BLaER1 (cell line): ENCODE results near the gene CFAP58.

Experiments used
- H3K27ac ChIP-seq: shearing (Covaris generic); formaldehyde crosslinking; 2 replicates; pipeline ENCODE4 v1.8.1; 2022
- H3K27me3 ChIP-seq: shearing (Covaris generic); formaldehyde crosslinking; 2 replicates; pipeline ENCODE4 v1.8.1; 2022
- H3K36me3 ChIP-seq: shearing (Covaris generic); formaldehyde crosslinking; 2 replicates; pipeline ENCODE4 v1.8.1; 2022
- H3K4me1 ChIP-seq: shearing (Covaris generic); formaldehyde crosslinking; 2 replicates; pipeline ENCODE4 v1.8.1; 2022
- H3K4me2 ChIP-seq: shearing (Covaris generic); formaldehyde crosslinking; 2 replicates; pipeline ENCODE4 v1.8.1; 2022
- H3K4me3 ChIP-seq: shearing (Covaris generic); formaldehyde crosslinking; 2 replicates; pipeline ENCODE4 v1.8.1; 2022
- H3K9ac ChIP-seq: shearing (Covaris generic); formaldehyde crosslinking; 2 replicates; pipeline ENCODE4 v1.8.1; 2022
- H3K9me3 ChIP-seq: shearing (Covaris generic); formaldehyde crosslinking; 2 replicates; pipeline ENCODE4 v1.8.1; 2022
- H4K20me1 ChIP-seq: shearing (Covaris generic); formaldehyde crosslinking; 2 replicates; pipeline ENCODE4 v1.8.1; 2022
- Cebpa-rat ChIP-seq: shearing (Covaris generic); IDR thresholded peaks from 2 replicates; pipeline ENCODE4 v1.8.1; 2022

The CFAP58 gene, protein sequence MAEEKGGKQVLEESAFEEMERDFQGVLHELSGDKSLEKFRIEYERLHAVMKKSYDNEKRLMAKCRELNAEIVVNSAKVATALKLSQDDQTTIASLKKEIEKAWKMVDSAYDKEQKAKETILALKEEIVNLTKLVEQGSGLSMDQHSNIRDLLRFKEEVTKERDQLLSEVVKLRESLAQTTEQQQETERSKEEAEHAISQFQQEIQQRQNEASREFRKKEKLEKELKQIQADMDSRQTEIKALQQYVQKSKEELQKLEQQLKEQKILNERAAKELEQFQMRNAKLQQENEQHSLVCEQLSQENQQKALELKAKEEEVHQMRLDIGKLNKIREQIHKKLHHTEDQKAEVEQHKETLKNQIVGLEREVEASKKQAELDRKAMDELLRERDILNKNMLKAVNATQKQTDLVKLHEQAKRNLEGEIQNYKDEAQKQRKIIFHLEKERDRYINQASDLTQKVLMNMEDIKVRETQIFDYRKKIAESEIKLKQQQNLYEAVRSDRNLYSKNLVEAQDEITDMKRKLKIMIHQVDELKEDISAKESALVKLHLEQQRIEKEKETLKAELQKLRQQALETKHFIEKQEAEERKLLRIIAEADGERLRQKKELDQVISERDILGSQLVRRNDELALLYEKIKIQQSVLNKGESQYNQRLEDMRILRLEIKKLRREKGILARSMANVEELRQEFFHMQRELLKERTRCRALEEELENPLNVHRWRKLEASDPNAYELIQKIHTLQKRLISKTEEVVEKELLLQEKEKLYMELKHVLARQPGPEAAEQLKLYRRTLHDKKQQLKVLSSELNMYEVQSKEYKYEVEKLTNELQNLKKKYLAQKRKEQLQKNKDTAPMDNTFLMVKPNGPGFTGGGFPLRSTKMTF

DNA sequence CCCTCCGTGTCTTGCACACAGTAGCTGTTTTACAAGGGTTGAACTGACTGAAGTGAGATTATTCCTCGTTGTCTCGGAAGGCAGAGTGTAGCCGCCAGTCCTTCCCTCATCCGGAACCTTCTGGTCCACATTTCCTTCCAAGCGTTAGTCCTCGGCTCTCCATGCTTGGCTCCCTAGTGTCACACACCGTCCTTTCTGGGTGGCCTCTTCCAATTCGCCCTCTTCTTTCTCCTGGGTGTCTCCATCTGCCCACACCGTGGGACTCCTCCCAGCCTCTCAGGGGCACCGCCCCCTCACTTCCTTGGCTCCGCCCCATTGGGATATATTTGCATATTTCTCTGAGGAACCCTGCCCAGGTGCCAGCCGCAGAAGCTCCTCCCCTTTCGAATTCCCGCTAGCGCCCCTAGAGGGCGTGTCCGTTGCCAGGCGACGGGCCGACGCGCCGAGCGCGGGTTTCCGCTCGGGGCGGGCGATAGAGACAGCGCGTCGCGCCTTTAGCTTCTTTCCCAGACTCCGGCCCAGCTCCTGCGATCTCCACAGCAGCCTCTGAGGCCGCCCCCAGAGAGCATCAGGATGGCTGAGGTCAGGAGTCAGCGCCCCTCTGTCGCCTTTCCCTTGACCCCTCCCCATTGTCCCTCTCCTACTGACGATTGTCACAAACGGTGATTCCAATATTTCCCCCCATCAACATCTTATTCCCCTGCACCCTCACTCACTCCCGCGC is at the start of gene CFAP58:
TSS of gene CFAP58 (plus strand) at position 509 of the 724 bp plus-strand sequence. CDS start at position 574, 65 bp downstream.
- H3K4me3 ChIP-seq = peak within 1 kb of the TSS; percentile 59
- no peaks in the 10 kb centered on the region for H3K36me3 ChIP-seq
- peak within 1 kb of the TSS; percentile 87 for H3K4me2 ChIP-seq
- H3K9ac ChIP-seq = peak within 1 kb of the TSS; percentile 49; the same call in 1 of the 2 replicates
- no peak for TF ChIP-seq Cebpa-rat
- H4K20me1 ChIP-seq = no peaks in the 10 kb centered on the region
- H3K27ac ChIP-seq = no peak within 1 kb of the TSS
- H3K4me1 ChIP-seq = peaks cover 34% of the 10 kb centered on the region
- H3K9me3 ChIP-seq = no peaks in the 10 kb centered on the region
- H3K27me3 ChIP-seq = no peaks in the 10 kb centered on the region

DNA sequence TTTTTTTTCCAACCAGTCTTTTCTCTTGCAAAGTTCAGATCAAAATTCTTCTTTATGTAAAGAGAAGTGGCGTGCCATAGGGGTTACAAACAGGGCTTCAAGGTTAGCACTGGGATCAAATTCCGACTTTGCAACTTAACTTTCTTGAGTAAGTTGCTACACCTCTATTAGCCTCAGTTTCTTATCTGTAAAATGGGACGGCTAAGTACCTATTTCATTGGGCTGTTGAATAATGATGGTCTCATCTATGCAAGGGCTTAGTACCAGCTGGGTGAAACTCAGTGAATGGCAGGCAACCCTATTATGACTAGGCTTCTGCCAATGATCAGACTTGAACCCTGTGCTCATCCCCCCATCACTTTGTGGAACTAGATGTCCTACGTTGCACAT is 49.3 kb upstream of the CFAP58 start:
- no peaks in the 10 kb centered on the region; the same call in 1 of the 2 replicates for H3K36me3 ChIP-seq
- H3K4me2 ChIP-seq = no peak overlapping the region
- peaks cover 14% of the 10 kb centered on the region for H3K4me1 ChIP-seq
- H3K27ac ChIP-seq = no peak overlapping the region
- no peak for TF ChIP-seq Cebpa-rat
- peaks cover 8% of the 10 kb centered on the region for H3K9me3 ChIP-seq
- H3K27me3 ChIP-seq = no peaks in the 10 kb centered on the region
- H3K4me3 ChIP-seq = no peak overlapping the region
- no peak overlapping the region for H3K9ac ChIP-seq
- peaks cover 21% of the 10 kb centered on the region for H4K20me1 ChIP-seq

DNA sequence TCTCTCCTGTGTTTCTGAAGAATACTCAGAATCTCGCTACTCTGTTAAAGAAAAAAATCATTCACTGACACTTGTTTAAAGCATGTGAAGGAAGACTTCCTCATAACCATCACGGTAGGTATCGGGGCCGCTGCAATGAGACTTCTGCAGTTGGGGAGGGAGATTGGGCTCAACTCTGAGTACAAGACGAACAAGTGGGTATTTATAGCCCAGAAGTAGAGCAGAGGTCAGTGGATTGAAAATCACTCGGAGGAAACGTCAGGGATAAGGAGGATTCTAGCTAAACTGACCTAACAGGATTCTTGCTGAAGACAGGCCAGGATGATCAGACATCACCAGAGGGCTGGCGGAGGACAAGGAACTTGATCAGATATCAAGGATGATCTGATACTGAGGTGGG is 48.7 kb upstream of the CFAP58 start:
- Histone ChIP-seq H3K27ac (no peak overlapping the region), H3K4me1 (peaks cover 19% of the 10 kb centered on the region), H3K9ac (no peak overlapping the region), H3K36me3 (peaks cover 2% of the 10 kb centered on the region), H4K20me1 (peaks cover 27% of the 10 kb centered on the region), H3K4me3 (no peak overlapping the region), H3K4me2 (no peak overlapping the region), H3K9me3 (peaks cover 8% of the 10 kb centered on the region), H3K27me3 (no peaks in the 10 kb centered on the region)
- TF ChIP-seq Cebpa-rat = no peak

DNA sequence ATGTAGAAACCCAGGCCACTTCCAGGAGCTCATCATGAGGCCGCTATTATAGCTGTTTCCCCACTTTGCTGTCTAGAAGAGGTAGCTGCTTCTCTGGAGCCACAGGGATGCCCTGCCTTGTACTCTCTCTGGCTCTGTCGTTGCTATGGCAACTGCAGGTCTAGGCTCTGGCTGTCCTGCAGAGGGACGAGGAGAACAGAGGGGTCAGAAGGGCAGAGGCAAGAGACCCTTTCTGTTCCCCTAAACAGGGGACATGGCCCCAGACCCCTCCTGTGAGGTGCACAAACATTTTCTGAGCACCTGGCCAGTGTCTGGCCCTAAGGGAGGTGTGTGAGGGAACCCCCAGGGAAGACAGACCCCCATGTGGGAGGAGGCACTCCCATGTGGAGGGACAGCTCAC is 46.7 kb upstream of the CFAP58 start:
- Histone ChIP-seq H3K27ac (no peak overlapping the region), H3K27me3 (no peaks in the 10 kb centered on the region), H3K36me3 (peaks cover 22% of the 10 kb centered on the region)

DNA sequence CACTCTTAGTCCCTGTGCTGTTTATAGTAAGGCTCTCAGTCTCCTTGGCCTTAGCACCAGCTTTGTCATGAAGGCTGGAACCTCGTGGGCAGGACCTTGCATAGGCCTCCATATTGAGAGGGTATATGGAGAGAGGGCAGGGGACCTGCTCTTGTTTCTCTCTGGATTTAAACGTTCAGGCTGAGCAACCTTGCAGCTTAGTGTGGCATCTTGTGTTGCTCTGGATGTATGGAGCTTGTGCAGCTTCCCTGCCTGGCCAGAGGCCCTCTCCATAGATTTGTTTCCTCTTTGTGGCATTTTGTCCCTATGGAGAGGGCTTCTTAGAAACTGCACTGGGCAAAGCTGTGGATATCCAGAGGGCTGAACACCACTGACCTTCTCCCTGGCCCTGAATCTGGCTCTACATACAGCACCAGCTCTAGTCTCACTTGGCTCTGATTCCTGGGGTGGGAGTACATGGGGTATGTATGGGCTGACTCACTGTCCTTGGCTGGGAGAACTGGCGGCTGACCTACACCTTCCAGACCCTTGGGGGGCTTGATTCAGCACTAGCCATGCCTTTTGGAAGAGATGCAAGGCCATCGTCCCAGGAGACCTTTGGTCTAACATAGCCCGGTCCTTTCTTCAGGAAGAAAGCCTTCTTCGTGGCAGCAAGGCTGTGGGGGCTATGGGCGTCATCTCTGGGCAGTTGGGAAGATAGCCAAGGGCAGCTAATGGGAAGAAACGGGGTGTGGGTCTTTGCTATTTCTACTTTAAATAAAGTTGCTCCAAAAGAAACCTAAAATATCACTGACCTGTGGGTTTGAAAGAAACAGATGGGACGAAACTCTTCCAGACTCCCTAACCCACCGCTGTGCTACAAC is 45.8 kb upstream of the CFAP58 start:
- Histone ChIP-seq H3K4me2 (peak overlapping the region; percentile 14; the same call in 1 of the 2 replicates), H3K27me3 (no peaks in the 10 kb centered on the region), H3K4me3 (no peak overlapping the region), H3K9me3 (peaks cover 8% of the 10 kb centered on the region), H3K36me3 (peaks cover 31% of the 10 kb centered on the region), H3K27ac (no peak overlapping the region), H3K9ac (no peak overlapping the region), H4K20me1 (peaks cover 56% of the 10 kb centered on the region), H3K4me1 (peaks cover 37% of the 10 kb centered on the region)
- TF ChIP-seq Cebpa-rat = no peak

More for the DNA sequence above, 46.7 kb upstream of the CFAP58 start:
- no peak for TF ChIP-seq Cebpa-rat
- H3K4me3 ChIP-seq = no peak overlapping the region
- peaks cover 8% of the 10 kb centered on the region for H3K9me3 ChIP-seq
- no peak overlapping the region for H3K4me2 ChIP-seq
- no peak overlapping the region for H3K9ac ChIP-seq
- H3K4me1 ChIP-seq = peaks cover 28% of the 10 kb centered on the region
- peaks cover 47% of the 10 kb centered on the region for H4K20me1 ChIP-seq

DNA sequence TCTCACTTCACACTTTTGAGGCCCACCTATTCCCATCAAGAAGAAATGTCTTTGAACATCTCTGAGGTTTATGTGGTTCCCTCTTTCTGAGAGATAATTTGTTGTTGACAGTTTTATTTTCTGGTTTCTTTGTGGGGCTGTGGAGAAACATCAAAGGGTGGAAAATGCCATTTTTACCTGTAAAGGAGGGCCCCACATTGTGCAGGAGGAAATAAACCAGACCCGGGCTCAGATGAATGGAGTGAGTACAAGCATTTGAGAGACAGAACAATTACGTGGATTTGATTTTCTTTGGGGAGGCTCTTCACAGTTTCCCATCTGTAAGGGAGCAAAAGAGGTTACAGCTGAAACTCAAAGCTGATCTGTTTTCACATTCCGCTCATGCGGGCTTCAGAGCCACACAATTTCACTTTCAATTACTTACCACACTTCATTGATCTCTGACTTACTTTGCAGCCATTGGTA is 45.2 kb upstream of the CFAP58 start:
- peaks cover 62% of the 10 kb centered on the region for H4K20me1 ChIP-seq
- H3K27me3 ChIP-seq = no peaks in the 10 kb centered on the region
- TF ChIP-seq Cebpa-rat = no peak
- H3K27ac ChIP-seq = no peak overlapping the region
- peaks cover 7% of the 10 kb centered on the region for H3K9me3 ChIP-seq
- no peak overlapping the region for H3K4me3 ChIP-seq
- H3K9ac ChIP-seq = no peak overlapping the region; the same call in 1 of the 2 replicates
- peaks cover 37% of the 10 kb centered on the region for H3K36me3 ChIP-seq
- H3K4me1 ChIP-seq = peaks cover 38% of the 10 kb centered on the region
- peak overlapping the region; percentile 14 for H3K4me2 ChIP-seq

DNA sequence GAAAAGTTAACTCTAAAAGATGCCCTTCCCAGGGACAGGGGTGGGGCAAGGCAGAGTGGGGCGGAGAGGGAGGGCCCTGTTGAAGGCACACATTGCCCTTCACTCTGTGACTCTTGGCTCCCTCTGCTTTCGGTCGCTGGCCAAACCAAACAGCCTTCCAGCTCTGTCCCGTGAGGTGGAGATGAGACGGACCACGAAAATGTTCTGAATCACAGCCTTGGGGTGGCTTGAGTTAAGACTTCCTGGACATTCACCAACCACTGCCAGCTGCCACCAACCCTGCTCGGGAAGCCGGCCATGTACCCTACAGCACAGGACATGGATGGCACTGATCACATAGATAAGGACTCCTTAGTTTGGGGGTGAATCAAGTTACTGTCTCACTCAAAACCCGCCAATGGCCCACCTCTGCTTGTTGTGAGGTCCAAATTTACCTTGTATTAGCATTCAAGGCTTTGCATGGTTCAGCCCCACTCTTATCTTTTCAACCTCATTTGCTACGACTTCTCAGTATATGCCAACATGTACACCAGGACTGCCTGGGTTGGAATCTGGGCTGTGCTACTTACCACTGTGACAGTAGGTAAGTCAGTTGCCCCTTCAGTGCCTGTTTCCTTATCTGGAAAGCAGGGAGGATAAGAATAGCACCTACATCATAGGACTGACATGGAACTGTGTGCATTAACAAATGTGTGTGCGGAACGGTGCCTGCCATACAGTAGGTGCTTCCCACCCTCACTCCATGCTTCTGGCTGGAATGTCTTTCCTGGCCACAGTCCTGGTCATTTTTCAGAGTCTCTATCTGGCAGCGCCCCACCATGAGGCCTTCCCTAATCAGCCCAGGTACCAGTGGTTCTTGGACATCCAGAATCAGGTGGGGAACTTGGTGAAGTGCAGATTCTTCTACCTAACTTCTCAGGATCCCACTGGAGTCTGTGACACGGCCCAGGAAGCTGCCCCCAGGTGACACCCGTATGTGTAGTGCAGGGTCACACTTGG is 43.4 kb upstream of the CFAP58 start:
- H3K9me3 ChIP-seq = no peaks in the 10 kb centered on the region
- H3K9ac ChIP-seq = no peak overlapping the region
- no peaks in the 10 kb centered on the region for H3K27me3 ChIP-seq
- TF ChIP-seq Cebpa-rat = no peak
- H3K4me2 ChIP-seq = no peak overlapping the region
- H3K4me1 ChIP-seq = peaks cover 38% of the 10 kb centered on the region
- H3K36me3 ChIP-seq = peaks cover 55% of the 10 kb centered on the region
- peaks cover 81% of the 10 kb centered on the region for H4K20me1 ChIP-seq
- H3K4me3 ChIP-seq = no peak overlapping the region
- H3K27ac ChIP-seq = no peak overlapping the region
